Measurements from ENCODE around the gene ECI2.

Gene ECI2, protein sequence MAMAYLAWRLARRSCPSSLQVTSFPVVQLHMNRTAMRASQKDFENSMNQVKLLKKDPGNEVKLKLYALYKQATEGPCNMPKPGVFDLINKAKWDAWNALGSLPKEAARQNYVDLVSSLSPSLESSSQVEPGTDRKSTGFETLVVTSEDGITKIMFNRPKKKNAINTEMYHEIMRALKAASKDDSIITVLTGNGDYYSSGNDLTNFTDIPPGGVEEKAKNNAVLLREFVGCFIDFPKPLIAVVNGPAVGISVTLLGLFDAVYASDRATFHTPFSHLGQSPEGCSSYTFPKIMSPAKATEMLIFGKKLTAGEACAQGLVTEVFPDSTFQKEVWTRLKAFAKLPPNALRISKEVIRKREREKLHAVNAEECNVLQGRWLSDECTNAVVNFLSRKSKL

DNA sequence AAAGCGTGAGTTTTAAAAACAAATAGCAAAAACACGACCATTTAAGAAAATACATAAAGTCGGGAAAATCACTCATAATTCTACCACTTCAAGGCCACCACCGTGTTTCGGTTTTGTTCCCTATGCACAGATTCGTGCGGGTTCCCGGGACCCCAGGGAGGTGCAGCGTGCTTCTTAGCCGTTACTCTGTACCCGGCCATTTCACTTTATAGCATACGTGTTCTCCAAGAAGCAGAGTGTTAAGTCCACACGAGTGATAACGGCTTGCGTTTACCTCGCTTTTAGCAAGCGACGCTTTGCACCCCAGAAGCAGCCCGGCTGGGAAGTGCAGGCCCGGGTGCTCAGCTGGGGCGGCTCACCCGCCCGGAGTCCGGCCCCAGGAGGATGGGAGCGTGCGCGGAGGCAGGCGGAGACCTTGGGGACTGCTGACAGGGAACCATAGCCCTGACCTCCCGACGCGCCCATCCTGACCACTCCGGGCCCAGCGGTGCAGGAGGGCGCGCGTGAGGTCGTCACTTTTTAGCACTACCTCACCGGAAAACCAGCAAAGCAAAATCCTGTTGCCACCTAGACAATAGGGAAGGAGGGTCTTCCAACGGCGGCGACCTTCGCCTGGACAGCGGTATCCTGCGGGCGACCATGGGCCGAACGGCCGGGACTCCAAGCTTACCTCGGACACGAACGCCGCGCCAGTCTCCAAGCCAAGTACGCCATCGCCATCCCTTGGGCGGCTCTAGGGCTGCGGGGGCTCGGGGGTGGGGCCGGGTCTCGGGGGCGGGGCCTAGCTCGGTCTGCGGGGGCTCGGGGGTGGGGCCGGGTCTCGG is at the start of gene ECI2:
Gene ECI2, minus strand, starts transcription at position 735 of the 824 bp plus-strand sequence. Its CDS starts 15 bp downstream, at position 720.
- DNase-seq (ENCODE audit: low spot score), result peak; percentile 80

DNA sequence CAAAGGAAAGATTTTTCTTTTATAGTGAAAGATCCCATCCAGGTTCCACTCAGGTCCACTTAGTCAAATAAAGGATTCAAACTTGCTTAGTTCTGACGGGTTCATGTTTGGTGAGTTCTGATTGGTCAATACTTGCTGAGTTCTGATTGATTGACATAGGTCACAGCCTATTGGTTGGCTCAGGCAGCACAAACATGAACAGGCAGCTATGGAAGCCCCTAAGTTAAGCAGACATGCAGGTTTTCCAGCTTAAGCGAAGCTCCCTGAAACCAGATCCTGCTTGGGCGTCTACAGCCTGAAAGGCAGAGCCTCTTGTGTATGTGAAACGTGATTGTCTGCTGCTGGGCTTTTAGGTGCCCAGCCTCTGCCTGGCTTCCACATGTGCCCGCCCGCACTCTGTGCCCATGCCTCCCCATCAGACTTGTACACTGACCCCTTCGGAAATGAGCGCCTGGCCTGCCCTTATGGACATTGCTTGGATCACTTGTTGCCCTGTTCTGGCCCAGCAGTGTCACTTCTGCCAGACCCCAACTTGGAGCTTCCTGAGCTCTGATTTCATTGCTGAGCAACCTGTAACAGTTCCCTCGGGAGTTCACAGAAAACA is 45.4 kb upstream of the ECI2 start:
- peak; percentile 38 for DNase-seq (ENCODE audit: low spot score)

DNA sequence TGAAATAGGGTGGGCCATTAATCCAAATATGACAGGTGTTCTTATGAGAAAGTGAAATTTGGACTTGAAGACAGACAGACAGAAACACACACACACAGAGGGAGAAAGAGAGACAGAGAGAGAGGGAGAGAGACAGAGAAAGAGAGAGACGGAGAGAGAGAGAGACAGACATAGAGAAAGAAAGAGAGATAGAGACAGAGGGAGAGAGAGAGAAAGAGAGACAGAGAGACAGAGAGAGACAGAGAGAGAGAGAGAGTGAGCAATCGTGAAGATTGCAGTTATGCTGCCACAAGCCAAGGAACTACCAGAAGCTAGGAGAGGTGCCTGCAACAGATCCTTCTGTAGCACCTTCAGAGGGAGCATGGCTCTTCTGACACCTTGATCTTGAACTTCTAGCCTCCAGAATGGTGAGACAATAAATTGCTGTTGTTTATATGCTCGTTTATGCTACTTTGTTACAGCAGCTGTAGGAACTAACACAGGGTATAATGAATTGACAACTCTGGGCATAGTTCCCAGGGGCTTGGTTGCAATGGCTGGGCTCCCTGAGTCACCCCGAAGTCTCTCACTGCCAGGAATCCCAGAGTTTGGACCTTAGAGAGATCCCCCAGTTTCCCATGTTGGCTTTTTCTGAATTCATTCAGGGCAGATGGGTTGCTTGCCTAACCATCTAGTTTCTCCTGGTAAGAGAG is 44.7 kb upstream of the ECI2 start:
- DNase-seq (ENCODE audit: low spot score), result no peak

DNA sequence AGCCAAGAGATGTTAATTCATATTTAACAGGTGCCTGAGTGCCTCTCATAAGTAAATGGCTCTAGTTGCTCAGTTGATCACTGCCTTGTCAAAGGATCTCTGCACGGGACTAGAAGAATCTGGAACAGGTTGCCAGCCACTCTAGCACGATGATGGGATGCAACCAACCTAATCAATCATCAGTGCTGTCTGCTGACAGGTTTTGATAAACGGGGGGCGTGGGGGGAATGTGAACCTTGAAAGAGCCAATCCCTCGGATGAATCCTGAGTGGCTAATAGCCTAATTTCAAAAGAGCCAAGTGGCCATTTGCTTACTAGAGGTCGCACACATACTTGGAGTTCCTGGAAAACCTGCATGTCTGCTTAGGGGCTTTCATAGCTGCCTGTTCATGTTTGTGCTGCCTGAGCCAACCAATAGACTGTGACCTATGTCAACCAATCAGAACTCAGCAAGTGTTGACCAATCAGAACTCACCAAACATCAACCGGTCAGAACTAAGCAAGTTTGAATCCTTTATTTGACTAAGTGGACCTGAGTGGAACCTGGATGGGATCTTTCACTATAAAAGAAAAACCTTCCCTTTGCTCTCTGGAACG is 43.5 kb upstream of the ECI2 start:
- no peak for DNase-seq (ENCODE audit: low spot score)

DNA sequence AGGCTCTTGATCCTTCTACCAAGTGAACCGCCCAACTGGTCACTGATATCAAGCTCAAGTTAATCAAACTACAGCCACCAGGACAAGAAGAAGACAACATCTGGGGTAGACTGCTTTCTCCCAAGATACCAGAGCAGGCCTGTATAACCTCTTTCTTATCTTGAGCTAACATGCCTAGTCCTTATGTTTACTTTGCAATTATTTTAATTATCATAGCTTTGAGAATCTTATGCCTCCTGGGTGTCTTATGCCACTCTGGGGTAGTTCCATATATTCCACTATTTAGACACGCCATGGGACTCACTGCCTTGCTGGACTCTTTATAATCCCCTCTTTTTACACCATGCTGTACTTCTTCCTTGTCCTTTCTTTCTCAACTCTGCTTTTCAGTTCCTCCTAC is 41.5 kb upstream of the ECI2 start:
- no peak for DNase-seq (ENCODE audit: low spot score)

DNA sequence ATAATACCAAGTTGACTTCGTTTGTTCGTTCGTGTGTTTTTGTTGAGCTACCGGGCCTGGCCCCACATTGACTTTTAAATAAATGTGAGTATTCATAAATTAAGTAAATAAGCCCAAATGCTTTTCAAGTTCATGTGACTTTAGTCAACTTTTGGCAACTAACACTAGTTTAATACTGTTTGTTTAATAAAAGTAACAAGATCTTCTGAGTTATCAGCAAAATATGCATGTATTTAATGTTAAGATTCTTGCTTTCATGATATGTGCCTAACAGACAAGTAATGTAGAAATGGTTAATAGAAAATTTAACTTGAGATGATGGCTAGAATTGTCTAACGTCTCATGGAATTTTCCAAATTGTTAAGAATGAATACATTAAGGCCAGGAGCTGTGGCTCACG is 38.7 kb upstream of the ECI2 start:
- no peak for DNase-seq (ENCODE audit: low spot score)

DNA sequence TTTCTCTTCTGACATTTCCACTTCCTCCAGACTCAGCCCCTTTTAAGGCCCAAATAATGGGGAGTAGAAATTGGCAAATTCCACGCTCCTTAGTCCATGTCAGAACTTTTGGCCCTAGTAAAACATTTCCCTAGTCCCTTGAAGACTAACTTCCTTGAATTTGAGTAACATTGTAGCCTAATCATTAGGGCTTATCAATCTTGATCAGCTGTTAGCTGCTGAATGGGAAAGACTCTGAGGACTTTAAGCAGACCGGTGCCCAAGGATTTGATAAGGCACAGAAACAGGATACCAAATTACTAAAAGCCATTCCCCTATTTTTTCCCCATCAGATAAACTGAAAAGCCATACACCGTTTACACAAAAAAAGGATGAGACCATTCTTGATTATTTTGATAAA is 37.0 kb upstream of the ECI2 start:
- DNase-seq (ENCODE audit: low spot score), result no peak

DNA sequence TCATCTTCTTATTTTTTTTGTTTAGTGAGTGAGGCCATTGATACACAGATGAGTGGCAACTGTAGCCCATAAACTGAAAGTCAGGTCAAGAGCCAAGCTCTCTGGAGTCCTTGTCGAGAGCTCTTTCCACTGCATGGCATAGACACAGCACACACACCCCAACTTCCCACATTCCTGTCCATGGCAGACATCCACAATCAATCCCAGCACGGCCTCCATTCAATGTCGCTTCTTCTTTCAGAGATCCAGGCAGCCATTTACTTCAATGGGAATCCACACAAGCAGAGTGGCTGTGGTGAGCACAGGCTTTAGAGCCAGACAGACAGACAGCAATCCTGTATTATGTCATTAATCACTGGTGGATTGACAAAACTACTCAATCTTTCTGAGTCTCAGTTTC is 34.9 kb upstream of the ECI2 start:
- DNase-seq (ENCODE audit: low spot score), result no peak

DNA sequence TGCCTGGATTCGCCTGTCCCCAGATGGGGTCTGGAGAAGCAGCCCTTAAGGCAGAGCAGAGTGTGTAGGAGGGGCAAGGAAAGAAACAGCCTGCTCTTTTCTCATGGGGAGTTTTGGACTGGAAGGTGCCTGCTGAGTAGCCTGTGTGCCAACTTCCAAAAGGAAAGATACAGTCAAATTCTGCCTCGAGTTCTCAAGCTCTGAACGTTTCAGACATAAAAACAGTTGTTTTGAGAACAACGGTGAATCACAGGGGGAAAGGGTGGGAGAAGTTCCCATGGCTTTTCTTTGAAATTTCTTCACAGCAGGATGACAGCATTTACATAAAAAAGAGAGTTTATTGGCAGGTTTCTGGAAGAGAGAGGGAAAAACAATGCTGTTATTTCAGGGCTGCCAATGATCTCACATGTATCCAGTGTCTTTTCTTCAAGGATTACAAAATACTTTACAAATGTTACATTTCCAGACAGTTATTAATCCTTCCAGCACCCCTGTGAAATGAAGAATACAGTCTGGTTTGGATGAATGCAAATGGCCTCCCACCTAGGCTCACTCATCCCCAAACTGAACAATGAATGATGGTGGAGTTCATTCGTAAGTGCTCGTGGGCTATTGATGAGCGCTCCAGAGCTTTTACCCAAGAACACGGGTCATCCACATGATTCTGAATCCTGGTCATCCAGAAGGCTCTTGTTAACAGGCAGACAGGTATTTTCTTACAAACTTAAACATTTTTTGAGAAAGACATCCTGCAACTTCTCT is 33.8 kb upstream of the ECI2 start:
- DNase-seq (ENCODE audit: low spot score), result no peak

DNA sequence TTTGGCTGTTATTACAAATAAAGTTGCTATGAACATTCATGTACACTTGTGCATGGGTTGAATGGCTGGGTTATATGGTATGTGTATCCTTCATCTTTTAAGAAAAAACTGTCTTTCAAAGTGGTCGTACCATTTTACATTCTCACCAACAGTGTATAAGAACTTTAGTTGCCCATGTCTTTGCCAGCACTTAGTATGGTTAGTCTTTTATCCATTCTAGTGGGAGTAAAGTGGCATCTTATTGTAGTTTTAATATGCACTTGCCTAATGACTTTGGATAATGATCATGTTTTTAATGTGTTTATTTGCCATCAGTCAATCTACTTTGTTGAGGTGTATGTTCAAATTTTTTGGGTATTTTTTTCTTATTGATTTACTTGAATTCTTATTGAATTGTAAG is 32.5 kb upstream of the ECI2 start:
- no peak for DNase-seq (ENCODE audit: low spot score)

DNA sequence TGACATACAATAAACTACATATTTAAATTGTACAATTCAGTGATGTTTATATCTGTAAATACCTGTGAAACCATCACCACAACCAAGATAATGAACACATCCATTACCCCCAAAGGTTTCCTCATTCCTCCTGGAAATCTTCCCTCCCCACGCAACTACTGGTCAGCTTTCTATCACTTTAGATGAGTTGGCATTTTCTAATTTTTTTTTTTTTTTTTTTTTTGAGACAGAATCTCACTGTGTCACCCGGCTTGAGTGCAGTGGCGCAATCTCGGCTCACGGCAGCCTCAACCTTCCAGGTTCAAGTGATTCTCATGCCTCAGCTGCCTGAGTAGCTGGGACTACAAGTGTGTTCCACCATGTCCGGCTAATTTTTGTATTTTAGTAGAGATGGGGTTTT is 31.7 kb upstream of the ECI2 start:
- DNase-seq (ENCODE audit: low spot score), result no peak

DNA sequence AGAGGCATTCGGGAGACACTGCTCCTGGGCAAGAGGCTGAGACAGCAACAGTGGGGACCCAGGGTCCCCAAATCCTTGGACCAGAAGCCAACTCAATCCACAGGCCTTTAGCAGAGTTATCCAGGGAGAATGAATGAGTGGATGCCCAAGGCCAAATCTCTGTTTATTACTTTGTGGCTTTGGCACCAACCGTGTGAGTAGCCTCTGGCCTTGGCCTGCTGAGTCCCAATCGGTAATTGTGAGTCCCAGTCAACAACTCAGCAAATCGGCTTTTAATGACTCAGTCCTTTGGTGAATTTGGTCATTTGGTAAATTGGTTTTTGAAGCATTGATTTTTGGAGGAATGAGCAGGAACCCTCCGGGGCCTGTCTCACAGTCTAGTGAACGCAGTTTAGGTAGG is 29.1 kb upstream of the ECI2 start:
- no peak for DNase-seq (ENCODE audit: low spot score)

DNA sequence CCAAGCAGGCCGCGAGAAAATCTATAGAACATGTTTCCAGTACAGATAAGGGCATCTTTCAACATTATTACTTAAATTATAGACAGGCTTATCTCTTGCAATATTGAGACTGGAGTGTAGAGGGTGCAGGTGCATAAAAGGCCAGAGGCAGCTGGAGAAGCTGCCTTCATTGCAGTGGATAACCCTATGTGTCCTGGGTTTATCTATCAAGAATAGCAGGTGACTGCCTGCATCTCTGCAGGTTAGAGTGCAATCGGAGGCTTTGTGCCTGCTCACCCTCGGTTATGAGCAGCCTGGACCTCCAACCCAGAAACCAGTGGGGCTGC is 28.7 kb upstream of the ECI2 start:
- no peak for DNase-seq (ENCODE audit: low spot score)

DNA sequence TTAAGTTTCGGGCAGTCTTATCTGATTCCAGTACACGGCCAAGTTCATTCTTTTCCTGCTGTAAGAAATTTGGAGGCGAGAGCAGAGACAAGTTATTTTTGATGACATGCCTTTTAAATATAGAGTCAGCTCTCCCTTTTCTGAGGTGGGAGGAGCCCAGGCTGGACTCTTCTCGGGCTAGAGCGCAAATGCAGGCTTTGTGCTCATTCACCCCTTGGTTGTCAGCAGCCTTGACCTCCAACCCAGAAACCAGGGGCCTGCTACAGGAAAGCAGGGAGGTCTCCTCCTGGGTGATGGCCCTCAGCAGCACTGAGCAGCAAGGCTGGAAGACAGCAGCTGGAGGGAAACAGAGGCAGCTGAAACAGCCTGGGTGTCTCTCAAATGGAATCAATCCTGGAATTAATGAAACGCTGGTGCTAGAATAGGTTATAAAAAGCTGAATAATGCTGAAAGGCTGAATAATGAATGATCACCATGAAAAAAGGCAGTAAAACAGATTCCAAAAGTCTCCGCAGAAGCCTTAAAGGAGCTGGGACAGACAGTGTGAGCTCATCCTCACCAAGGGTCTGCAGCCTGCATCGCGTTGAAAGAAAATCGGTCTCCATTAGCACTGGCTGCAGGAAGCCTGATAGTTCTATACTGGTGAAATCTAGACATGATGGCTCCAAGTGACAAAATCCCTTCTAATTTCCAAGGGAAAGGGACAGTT is 28.2 kb upstream of the ECI2 start:
- no peak for DNase-seq (ENCODE audit: low spot score)

DNA sequence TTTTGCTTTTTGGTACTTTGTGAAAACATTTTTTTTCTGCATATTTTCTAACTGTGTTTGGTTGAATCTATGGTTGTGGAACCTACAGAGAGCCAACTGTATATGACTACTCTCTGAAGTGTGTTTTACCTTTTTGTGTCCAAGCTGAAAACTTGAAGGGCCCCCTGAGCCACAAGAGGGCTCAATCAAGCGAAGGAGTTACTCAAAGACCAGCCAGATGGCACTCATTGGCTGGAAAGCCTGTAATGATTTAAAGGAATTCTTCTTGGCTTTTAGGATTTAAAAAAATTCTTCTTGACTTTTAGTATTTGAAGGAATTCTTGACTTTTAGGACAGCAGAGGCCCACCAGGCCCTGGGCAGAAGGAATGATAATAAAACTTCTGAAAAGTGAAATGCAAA is 27.0 kb upstream of the ECI2 start:
- DNase-seq (ENCODE audit: low spot score), result no peak

DNA sequence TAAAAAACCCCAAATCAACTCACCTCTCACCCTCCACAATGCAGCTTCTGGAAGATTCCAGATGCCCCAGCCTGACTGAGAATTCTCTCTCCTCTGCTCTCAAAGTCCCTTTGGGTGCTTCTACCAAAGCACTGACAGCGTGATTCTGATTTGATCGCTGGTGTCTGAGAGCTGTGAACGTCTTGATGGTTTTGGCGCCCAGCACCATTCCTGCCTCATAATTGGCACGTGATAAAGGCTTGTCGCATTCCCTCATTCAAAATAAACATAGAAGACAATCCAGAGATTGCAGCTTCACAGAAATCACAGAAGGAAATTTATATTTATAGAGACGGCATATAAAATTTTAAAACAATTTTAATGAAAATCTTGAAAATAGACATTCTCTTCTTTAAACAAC is 24.1 kb upstream of the ECI2 start:
- DNase-seq (ENCODE audit: low spot score), result no peak

DNA sequence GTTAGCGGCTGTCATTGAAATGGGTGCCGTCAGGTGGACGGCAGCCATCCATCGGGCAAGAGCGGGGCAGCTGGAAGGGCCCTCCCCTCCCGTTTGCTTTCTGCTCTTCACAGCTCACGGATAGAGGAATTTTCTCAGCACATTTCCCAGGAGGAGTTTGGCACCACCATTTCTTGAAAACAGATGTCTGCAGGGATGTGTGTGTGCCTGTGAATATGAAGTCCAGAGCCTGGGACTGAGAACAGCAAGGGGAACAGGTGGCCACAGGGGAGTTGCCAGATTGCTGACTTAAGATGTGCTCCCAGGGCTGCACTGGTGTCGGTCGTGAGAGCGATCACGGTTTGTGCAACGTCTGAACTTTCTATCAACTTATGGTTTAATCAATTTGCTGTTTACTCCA is 22.1 kb upstream of the ECI2 start:
- no peak for DNase-seq (ENCODE audit: low spot score)

DNA sequence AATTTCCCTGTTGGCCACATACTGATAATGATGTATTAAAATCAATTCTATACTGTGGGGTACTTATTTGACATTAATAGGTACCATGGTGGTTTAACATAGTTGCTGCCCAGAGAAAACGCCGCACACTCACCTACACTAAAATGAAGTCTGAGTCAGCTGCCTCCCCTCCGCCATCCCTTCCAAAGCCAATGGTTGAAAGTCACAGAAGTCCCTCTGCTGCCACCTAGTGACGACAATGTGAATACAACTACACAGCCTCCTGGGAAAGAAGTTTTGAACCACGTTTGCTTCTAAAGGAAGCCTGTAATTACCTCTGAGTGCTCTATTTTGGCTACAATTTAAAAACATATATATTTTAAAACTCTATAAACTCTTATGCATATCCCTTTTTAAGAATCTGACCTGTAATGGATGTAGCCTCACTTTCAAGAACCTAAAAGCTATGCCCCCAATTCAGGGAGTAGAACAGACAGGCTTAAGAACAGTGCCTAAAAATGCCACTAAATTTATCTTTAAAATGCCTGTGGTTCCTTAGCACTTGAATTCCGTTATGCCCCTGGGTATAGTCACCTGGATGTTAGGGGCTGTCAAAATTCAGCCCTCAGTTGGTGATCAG is 20.6 kb upstream of the ECI2 start:
- peak; percentile 89 for DNase-seq (ENCODE audit: low spot score)

DNA sequence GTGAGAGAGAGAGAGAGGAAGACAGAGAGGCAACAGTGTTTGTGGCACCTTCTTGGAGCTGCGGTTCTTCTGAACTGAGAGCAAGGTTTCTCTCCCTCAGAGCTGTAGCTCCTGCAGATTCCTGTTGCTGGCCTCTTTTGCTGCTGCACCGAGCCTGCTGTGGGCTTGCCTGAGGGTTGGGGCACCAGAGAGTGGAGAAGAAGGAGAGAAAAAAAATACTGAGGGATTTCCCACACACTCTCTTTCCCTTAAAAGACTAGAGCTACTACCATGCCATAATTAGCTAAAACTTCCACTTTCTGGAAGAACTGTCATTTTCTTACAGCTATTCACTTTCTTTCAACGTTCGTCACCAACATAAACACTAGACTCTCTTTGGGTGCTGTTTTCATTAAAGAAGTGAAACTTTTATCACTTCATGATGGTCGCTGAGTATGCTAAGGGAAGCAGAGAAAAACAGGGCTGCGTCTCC is 18.2 kb upstream of the ECI2 start:
- no peak for DNase-seq (ENCODE audit: low spot score)

DNA sequence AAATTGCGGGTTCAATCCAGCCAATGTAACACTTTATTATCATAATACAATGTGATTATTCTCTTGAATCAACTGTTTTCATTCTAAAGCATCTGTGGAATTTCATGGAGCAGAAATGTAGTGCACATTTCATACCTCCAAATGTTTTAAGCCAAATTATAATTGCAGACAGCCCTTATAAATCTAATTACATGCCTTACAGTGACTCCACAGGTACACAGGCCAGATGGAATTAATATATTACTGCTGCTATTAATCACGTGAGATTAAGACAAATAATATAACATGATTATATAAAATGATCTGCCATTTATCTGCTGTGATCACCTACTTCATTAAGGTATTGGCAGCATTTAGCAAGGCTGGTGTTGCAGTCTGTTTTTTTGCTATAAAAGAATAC is 9.7 kb upstream of the ECI2 start:
- DNase-seq (ENCODE audit: low spot score), result no peak
